Kidney (tissue), 14 donors: ENCODE measurements around the gene MLC1. TPM values are rescaled to one million over a fixed set of nuclear protein-coding genes. Genes with fewer than 3 reads are reported as not detected.
"Not testable (repeated sequence)": the region's sequence is repeated elsewhere in the genome, so short reads cannot be mapped to it uniquely, and the experiment has no call there.

Experiments used
- DNase-seq, 5 donors: peaks; one replicate each; pipeline ENCODE4 v3.0.0-alpha.2; 2013 to 2020
- FAIRE-seq: peaks from 2 replicates; lab custom pipeline; 2012; peaks lifted over from hg19 to GRCh38; lab: Jason Lieb, UNC
- H3K27ac ChIP-seq, 2 donors: one replicate each; pipeline ENCODE4 v1.7.0; 2013; ENCODE audit warnings: low read depth in 2 of 2, low read length in 2 of 2, inconsistent platforms in 1 of 2
- H3K27me3 ChIP-seq: one replicate; pipeline ENCODE4 v1.7.1; 2013; ENCODE audit warnings: low read length, inconsistent platforms; ENCODE audit not compliant: control insufficient read depth, insufficient read depth
- H3K36me3 ChIP-seq, 3 donors: one replicate each; pipeline versions ENCODE4 v1.7.0 to v1.7.1; 2013; ENCODE audit warnings: low read length in 3 of 3, control low read depth in 1 of 3, inconsistent platforms in 1 of 3; ENCODE audit not compliant: insufficient read depth in 3 of 3, control insufficient read depth in 2 of 3
- H3K4me1 ChIP-seq, 3 donors: one replicate each; pipeline versions ENCODE4 v1.7.0 to v1.7.1; 2013; ENCODE audit warnings: low read length in 3 of 3, inconsistent platforms in 1 of 3, low read depth in 1 of 3; ENCODE audit not compliant: control insufficient read depth in 2 of 3, insufficient read depth in 2 of 3
- H3K4me3 ChIP-seq, 3 donors: one replicate each; pipeline versions ENCODE4 v1.7.0 to v1.8.1; 2013; ENCODE audit warnings: low read length in 3 of 3, control low read depth in 1 of 3, inconsistent platforms in 1 of 3
- H3K9ac ChIP-seq, 3 donors: one replicate each; pipeline versions ENCODE4 v1.7.0 to v1.7.1; 2013; ENCODE audit warnings: low read length in 3 of 3, control low read depth in 1 of 3, inconsistent platforms in 1 of 3
- H3K9me3 ChIP-seq, 3 donors: one replicate each; pipeline versions ENCODE4 v1.7.0 to v1.7.1; 2013; ENCODE audit warnings: low read length in 3 of 3, control low read depth in 1 of 3, inconsistent platforms in 1 of 3; ENCODE audit not compliant: control insufficient read depth in 2 of 3, insufficient read depth in 1 of 3
- intact Hi-C: fragments of 100-400 bp; cut with DNase I; formaldehyde crosslinking; loops from one replicate; pipeline ENCODE4 v1.11.1; 2022
- polyA plus RNA-seq: library from polyadenylated mRNA; stranded (reverse); fragments of 350-450 nt; fragmentation: Illumina TruSeq; extraction: RNeasy Lipid Tissue Mini Kit (QIAGEN cat#74804); gene quantifications from one replicate; pipeline ENCODE4 v1.2.3, GENCODE V29; 2014; ENCODE audit warnings: low read depth, low replicate concordance; ENCODE audit not compliant: insufficient read depth
- total RNA-seq: library from RNA; stranded (reverse); fragmentation: NEBNext Ultra II Directional; extraction: Animal tissue kit (Norgen Biotek cat#: 25700); gene quantifications from one replicate; pipeline ENCODE4 v1.2.1, GENCODE V29; 2021
- TF ChIP-seq, protein P1 (sequence below): IDR thresholded peaks from 3 replicates; pipeline ENCODE4 v1.5.1; 2012; ENCODE audit warnings: mild to moderate bottlenecking, moderate library complexity, borderline replicate concordance; ENCODE audit not compliant: insufficient read depth; ENCODE audit errors: extremely low read depth
- donor health status: control.
- donor health status: control.
- donor health status: control.
- donor health status: control.
- donor health status: control.
- donor health status: DM: yes; HTN: yes; CAD: no.
- donor health status: Normal renal cell carcinoma (clear cell type).

MLC1 gene
- total and polyA plus RNA-seq, 2 donors from 2014 or later = 0.28 TPM; not detected in 1

DNA sequence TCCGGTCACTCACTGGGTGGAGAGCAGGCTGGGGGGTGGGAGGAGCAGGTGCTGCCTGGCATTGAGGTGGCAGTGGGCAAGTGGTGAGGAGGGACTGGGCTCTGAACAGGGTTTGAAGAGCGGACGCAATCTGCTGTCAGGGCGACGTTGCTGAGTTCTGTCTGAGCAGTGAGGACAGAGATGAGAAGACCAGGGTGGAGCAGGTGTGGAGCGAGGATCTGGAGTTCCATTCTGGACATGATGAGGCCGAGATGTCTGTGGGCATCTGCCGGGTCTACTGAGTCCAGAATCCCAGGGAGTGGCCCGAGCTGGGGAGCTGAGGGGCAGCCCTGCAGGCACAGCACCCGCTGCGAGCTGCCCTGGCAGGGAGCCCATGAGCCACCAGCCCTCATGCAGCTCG, 2.4 kb upstream of the MLC1 start:
- no peaks in the 10 kb centered on the region for H3K4me1 ChIP-seq
- intact Hi-C loops = no loop called here
- no peak overlapping the region for H3K9ac ChIP-seq
- no peaks in the 10 kb centered on the region for H3K9me3 ChIP-seq
- TF ChIP-seq, protein P1, sequence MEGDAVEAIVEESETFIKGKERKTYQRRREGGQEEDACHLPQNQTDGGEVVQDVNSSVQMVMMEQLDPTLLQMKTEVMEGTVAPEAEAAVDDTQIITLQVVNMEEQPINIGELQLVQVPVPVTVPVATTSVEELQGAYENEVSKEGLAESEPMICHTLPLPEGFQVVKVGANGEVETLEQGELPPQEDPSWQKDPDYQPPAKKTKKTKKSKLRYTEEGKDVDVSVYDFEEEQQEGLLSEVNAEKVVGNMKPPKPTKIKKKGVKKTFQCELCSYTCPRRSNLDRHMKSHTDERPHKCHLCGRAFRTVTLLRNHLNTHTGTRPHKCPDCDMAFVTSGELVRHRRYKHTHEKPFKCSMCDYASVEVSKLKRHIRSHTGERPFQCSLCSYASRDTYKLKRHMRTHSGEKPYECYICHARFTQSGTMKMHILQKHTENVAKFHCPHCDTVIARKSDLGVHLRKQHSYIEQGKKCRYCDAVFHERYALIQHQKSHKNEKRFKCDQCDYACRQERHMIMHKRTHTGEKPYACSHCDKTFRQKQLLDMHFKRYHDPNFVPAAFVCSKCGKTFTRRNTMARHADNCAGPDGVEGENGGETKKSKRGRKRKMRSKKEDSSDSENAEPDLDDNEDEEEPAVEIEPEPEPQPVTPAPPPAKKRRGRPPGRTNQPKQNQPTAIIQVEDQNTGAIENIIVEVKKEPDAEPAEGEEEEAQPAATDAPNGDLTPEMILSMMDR = no peak
- H3K36me3 ChIP-seq = no peaks in the 10 kb centered on the region
- FAIRE-seq (no peak), DNase-seq (peak in 1 of 5 donors; percentile 55)
- H3K27ac ChIP-seq = no peak overlapping the region
- no peak overlapping the region for H3K4me3 ChIP-seq
- H3K27me3 ChIP-seq = peaks cover 2% of the 10 kb centered on the region

DNA sequence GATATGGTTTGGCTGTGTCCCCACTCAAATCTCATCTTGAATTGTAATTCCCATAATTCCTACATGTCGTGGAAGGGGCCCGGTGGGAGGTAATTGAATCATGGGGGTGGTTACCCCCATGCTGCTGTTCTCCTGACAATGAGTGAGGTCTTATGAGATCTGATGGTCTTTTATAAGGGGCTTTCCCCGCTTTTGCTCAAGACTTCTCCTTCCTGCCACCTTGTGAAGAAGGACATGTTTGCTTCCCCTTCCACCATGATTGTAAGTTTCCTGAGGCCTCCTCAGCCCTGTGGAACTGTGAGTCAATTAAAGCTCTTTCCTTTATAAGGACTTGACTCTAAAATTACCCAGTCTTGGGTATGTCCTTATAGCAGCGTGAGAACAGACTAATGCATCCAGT, 1.7 kb upstream of the MLC1 start:
- H3K27me3 ChIP-seq, intact Hi-C loops, H3K27ac ChIP-seq, FAIRE-seq, H3K36me3 ChIP-seq, H3K4me1 ChIP-seq, H3K9me3 ChIP-seq, H3K4me3 ChIP-seq, H3K9ac ChIP-seq, DNase-seq: not testable (repeated sequence)

DNA sequence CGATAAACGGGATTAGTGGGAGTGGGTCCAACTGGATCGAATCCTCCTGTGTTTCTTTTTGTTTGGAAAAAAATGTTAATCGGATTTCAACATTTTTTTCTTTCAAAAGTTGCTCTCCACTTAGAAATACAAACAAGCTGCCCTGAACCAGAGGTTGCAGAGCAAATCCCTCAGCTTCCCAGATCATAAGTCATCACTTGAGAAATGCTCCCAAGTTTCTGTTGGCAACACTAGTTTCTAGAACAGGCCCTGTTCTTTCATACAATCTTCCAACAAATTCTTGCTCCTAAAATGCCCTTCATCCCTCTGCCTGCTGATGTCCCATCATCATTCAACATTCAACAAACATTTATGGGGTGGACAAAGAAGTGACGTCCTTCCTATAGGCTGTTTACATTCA, 1.3 kb upstream of the MLC1 start:
- H3K27ac ChIP-seq = no peak overlapping the region
- TF ChIP-seq, protein P1 = no peak
- no peaks in the 10 kb centered on the region for H3K4me1 ChIP-seq
- H3K9me3 ChIP-seq = no peaks in the 10 kb centered on the region
- intact Hi-C loops = no loop called here
- peaks cover 2% of the 10 kb centered on the region for H3K27me3 ChIP-seq
- H3K36me3 ChIP-seq = no peaks in the 10 kb centered on the region
- no peak overlapping the region for H3K4me3 ChIP-seq
- H3K9ac ChIP-seq = no peak overlapping the region
- DNase-seq (no peak), FAIRE-seq (no peak)

DNA sequence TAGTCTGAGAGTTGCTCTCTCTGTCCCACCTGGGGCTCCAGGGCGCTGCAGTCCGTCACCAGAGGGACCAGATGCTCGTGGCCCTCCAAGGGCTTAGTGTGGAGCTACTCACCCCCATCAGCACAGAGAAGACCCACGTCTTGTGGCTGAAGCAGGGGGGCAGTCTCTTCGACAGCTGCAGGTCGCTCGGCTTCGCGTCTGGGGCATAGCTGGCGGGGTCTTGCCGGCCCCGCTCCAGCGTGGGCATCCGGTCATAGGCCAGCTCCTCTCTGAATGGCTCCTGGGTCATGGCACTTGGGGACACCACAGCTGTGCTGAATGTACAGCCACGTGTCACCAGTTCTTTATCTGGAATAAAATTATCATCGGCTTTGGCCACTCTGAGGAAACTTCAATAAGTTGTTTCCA, 608 bp downstream of the MLC1 start:
- DNase-seq (no peak), FAIRE-seq (no peak)
- H3K4me1 ChIP-seq = no peaks in the 10 kb centered on the region
- no peak overlapping the region for H3K9ac ChIP-seq
- no peaks in the 10 kb centered on the region for H3K36me3 ChIP-seq
- H3K9me3 ChIP-seq = no peaks in the 10 kb centered on the region
- H3K27ac ChIP-seq = no peak overlapping the region
- TF ChIP-seq, protein P1 = no peak
- H3K4me3 ChIP-seq = no peak overlapping the region
- intact Hi-C loops = no loop called here
- peaks cover 2% of the 10 kb centered on the region for H3K27me3 ChIP-seq
